Stimulated activated naive CD8-positive, alpha-beta T cell treated with anti-CD3 and anti-CD28 coated beads, Interleukin-15, amount 100 ng/mL, for 72 hours (primary cell): ENCODE results near the gene CPNE2.

Source experiments
- ATAC-seq: fragments of 150-1000 bp; cut with Tn5 transposase; 2 replicates; pipeline ENCODE4 v1.10.0; 2021; ENCODE audit warnings: mild to moderate bottlenecking, moderate library complexity
- DNase-seq, 2 donors: peaks; one replicate each; pipeline ENCODE4 v3.0.0; 2021 to 2022
- H3K27ac Mint-ChIP-seq, 2 donors: one replicate each; pipeline ENCODE4 v1.8.0; 2022; ENCODE audit warnings: mild to moderate bottlenecking in 2 of 2, mixed read lengths in 2 of 2, moderate library complexity in 2 of 2
- H3K27me3 Mint-ChIP-seq: one replicate; pipeline ENCODE4 v1.8.0; 2022; ENCODE audit warnings: mixed read lengths
- H3K4me1 Mint-ChIP-seq: one replicate; pipeline ENCODE4 v1.8.0; 2022; ENCODE audit warnings: mild to moderate bottlenecking, mixed read lengths
- H3K4me3 Mint-ChIP-seq, 2 donors: one replicate each; pipeline ENCODE4 v1.8.0; 2022; ENCODE audit warnings: mild to moderate bottlenecking in 2 of 2, mixed read lengths in 2 of 2, moderate library complexity in 1 of 2
- H3K9me3 Mint-ChIP-seq, 2 donors: one replicate each; pipeline ENCODE4 v1.8.0; 2022; ENCODE audit warnings: mixed read lengths in 2 of 2

The CPNE2 gene

DNA sequence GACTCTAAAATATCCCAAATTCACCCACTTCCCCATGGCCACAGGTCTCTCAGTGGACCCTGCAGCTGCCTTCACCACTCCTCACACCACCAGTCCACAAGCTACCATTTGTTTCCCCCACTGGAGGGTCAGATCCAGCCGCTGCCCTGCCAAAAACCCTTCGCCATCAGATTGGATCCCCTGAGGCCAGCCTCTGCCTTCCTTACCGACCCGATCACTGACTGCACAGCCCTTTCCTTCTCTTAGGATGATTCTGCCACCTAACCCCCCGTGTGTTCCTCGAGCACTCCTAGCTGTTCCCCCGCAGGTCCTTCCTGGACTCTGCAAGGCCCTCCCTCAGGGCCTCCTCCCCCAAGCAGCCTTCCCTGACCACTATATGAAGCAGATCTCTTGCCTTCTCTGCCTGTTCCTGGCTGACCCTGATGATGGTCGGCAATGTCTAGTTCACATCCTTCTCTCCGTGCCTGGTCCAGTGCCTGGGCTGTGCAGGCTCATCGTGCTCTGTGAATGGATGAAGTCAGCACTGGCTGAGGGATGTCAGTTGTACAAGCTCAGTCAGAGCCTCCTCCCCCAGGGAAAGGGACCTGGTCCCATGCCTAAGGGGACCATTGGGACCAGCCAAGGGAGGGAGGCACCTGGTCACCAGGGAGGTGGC lies 46.0 kb downstream of the CPNE2 start:
- H3K9me3 Mint-ChIP-seq, result no peaks in the 10 kb centered on the region
- no peak overlapping the region for H3K4me3 Mint-ChIP-seq

GRCh38 chr16:57140931-57141668 lies 48.7 kb downstream of the CPNE2 start:
- peak; percentile 22 for ATAC-seq
- no peak overlapping the region for H3K27ac Mint-ChIP-seq

More for the DNA sequence above, 46.0 kb downstream of the CPNE2 start:
- ATAC-seq (no peak), DNase-seq (no peak)
- H3K27ac Mint-ChIP-seq, result peak overlapping the region in 1 of 2 donors; percentile 14
- H3K27me3 Mint-ChIP-seq, result no peaks in the 10 kb centered on the region
- H3K4me1 Mint-ChIP-seq, result peaks cover 66% of the 10 kb centered on the region

GRCh38 chr16:57141822-57142631 lies 49.6 kb downstream of the CPNE2 start:
- Mint-ChIP-seq H3K4me1 (peaks cover 63% of the 10 kb centered on the region), H3K4me3 (peak overlapping the region; percentile 68 to 79), H3K9me3 (no peaks in the 10 kb centered on the region), H3K27me3 (no peaks in the 10 kb centered on the region), H3K27ac (peak overlapping the region; percentile 82 to 93)
- peak; percentile 69 for ATAC-seq
- DNase-seq, result no peak

More at GRCh38 chr16:57140931-57141668, 48.7 kb downstream of the CPNE2 start:
- Mint-ChIP-seq H3K27me3 (no peaks in the 10 kb centered on the region), H3K4me3 (no peak overlapping the region), H3K4me1 (peaks cover 59% of the 10 kb centered on the region), H3K9me3 (no peaks in the 10 kb centered on the region)
- no peak for DNase-seq

DNA sequence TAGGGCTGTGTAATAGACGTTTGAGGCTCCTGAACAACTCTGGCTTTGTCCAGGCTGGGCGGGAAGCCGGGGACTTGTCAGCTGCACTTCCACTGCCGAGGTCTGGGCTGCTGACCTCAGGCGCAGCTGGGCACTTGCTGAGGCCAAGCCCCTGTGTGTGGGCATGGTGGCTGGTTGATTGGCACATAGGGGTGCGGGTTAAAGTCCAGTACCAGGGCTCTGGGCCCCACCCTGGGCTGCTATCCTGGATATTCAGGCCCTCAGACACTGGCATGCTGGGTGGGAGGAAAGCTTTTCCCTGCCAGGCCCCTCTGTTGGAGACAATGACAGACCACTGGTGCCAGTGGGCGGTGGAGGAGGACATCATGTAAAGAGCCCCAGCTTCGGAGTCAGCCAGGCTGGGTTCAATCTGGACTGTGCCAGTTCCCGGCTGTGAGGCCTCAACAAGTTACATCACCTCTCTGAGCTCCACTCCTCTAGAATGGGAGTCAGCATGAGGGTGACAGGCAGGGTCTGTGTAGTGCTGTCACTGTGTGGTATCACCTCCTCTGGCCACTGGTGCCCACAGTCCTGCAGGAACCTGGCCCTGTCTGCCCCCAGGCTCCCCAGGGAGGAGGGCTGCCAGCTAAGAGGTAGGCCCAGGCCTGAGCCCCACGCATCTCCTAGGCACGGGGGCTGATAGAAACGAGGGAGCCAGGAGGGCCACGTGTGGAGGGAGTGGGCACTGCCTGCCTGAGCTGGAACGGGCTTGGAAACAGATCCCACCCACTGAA lies 51.0 kb downstream of the CPNE2 start:
- Mint-ChIP-seq H3K9me3 (no peaks in the 10 kb centered on the region), H3K27me3 (no peaks in the 10 kb centered on the region), H3K4me1 (peaks cover 73% of the 10 kb centered on the region), H3K4me3 (no peak overlapping the region), H3K27ac (peak overlapping the region in 1 of 2 donors; percentile 64)
- DNase-seq (no peak), ATAC-seq (no peak)

GRCh38 chr16:57144027-57144426 lies 51.6 kb downstream of the CPNE2 start:
- no peaks in the 10 kb centered on the region for H3K27me3 Mint-ChIP-seq
- H3K27ac Mint-ChIP-seq, result peak overlapping the region in 1 of 2 donors; percentile 64
- no peak for DNase-seq
- no peak for ATAC-seq
- no peaks in the 10 kb centered on the region for H3K9me3 Mint-ChIP-seq
- no peak overlapping the region for H3K4me3 Mint-ChIP-seq
- peaks cover 78% of the 10 kb centered on the region for H3K4me1 Mint-ChIP-seq

DNA sequence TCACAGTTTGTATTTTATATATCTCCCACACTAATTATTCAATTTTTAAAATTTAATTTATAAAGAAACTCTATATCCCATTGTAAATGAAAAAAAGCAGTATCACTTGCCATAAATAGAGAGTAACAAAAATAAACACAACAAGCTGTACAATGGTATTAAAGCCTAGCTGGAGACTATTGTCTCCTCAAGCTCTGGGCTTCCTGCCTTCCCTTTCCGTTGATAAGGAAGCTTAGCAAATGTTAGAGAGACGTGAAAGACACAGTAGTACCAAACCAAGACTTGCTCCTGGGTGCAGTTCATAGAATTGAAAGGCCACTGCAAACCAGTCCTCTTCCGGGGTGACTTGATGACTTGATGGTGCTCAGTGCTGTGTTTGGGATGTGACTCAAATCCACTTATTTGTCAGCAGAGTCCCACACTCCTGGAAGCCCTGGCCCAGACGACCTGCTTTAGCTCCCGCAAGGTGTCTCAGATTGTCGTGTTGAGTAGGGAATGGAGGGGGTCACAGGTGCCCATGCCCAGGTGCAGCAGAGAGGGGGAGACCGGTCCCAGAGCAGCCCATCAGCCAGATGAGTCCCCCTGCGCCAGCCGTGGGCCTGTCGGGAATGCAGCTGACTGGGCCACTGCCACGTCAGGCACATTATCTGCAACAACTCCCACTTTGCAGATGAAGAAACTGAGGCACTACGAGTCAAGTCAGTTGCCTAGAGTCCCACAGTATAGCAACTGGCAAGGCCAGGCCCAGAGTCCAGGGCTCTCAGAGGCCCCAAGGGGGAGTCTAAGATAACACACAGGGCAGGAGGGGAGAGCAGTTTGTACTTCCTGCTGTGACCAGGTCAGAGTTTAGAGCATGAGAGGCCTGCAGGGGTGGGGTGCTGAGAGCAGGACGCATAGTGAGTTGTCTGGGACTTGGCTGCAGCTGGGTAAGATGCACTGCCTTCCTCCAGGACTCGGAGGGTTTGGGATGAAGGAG lies 53.0 kb downstream of the CPNE2 start:
- H3K27me3 Mint-ChIP-seq, result no peaks in the 10 kb centered on the region
- ATAC-seq, result no peak
- no peak for DNase-seq
- H3K4me1 Mint-ChIP-seq, result peaks cover 71% of the 10 kb centered on the region
- H3K27ac Mint-ChIP-seq, result no peak overlapping the region
- no peaks in the 10 kb centered on the region for H3K9me3 Mint-ChIP-seq
- no peak overlapping the region for H3K4me3 Mint-ChIP-seq

GRCh38 chr16:57146040-57146647 lies 53.8 kb downstream of the CPNE2 start:
- H3K4me1 Mint-ChIP-seq, result peaks cover 65% of the 10 kb centered on the region
- H3K27ac Mint-ChIP-seq, result no peak overlapping the region

DNA sequence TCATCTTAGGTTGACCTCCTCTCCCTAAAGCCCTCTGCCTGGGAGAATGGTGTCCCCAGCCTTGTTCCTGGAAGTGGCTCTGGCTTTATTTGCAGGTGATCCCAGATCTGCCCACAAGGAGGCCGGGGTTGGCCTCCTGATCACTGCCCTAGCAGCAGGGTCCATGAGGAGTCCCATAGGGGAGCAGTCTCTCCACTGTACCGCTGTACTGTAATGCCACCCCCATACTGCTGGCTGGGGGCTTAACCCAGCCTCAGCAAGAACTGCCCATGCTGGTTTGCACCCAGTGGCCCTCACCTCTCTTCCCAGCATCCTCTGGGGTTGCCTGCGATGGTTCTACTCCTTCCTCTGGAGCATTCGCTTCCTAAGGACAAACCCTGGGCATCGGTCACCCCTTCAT lies 54.4 kb downstream of the CPNE2 start:
- no peaks in the 10 kb centered on the region for H3K27me3 Mint-ChIP-seq
- peak; percentile 41 for ATAC-seq
- H3K4me3 Mint-ChIP-seq, result no peak overlapping the region
- DNase-seq, result no peak
- H3K27ac Mint-ChIP-seq, result no peak overlapping the region
- no peaks in the 10 kb centered on the region for H3K9me3 Mint-ChIP-seq
- H3K4me1 Mint-ChIP-seq, result peaks cover 65% of the 10 kb centered on the region

More at GRCh38 chr16:57146040-57146647, 53.8 kb downstream of the CPNE2 start:
- Mint-ChIP-seq H3K27me3 (no peaks in the 10 kb centered on the region), H3K4me3 (no peak overlapping the region), H3K9me3 (no peaks in the 10 kb centered on the region)
- DNase-seq, result no peak
- ATAC-seq, result no peak

DNA sequence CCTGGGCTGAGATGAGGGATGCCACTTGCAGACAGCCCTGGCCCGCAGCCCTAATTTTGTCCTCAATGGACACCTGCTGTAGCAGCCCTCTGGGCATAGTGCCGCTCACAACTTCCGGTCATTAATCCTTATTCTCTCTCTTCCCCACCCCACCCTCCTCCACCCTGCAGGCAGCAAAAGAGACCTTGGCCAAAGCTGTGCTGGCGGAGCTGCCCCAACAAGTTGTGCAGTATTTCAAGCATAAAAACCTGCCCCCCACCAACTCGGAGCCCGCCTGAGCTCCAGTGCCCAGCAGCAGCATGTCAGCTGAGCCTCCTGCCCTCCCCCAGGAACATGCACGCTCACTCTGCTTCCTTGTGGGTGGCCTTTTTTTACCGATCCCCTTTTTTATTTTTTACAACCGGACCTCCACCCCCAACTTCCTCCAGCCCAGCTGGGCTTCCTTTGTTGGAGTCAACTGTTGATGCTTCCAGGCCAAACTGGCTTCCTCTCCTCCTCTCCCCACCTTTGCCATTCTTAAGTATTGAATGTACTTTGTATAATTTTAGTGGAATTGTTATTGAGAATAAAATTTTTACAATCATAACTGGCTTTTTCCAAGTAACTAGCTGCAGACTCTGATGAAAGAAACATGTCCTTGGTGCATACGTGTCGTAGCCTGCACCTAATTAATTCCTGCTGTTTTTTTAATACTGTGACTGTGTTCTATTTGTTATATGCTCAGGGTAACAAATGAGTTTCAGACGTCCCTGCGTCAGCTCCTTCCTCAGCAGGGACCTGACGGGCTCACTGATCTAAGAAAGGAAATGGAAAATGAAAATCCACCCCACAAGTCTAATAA lies 55.2 kb downstream of the CPNE2 start:
- DNase-seq (no peak), ATAC-seq (no peak)
- Mint-ChIP-seq H3K4me3 (no peak overlapping the region), H3K9me3 (no peaks in the 10 kb centered on the region), H3K27ac (peak overlapping the region; percentile 79 to 81), H3K4me1 (peaks cover 65% of the 10 kb centered on the region), H3K27me3 (no peaks in the 10 kb centered on the region)

GRCh38 chr16:57148481-57148880 lies 56.1 kb downstream of the CPNE2 start:
- ATAC-seq, result no peak
- peak overlapping the region; percentile 0 to 30 for H3K27ac Mint-ChIP-seq

GRCh38 chr16:57149391-57149790 lies 57.0 kb downstream of the CPNE2 start:
- Mint-ChIP-seq H3K27ac (no peak overlapping the region), H3K4me1 (peaks cover 61% of the 10 kb centered on the region), H3K9me3 (no peaks in the 10 kb centered on the region), H3K4me3 (no peak overlapping the region), H3K27me3 (no peaks in the 10 kb centered on the region)
- ATAC-seq, result no peak
- no peak for DNase-seq

More at GRCh38 chr16:57148481-57148880, 56.1 kb downstream of the CPNE2 start:
- Mint-ChIP-seq H3K9me3 (no peaks in the 10 kb centered on the region), H3K4me3 (no peak overlapping the region), H3K27me3 (no peaks in the 10 kb centered on the region), H3K4me1 (peaks cover 65% of the 10 kb centered on the region)
- DNase-seq, result no peak

GRCh38 chr16:57150682-57151330 lies 58.4 kb downstream of the CPNE2 start:
- H3K4me1 Mint-ChIP-seq, result peaks cover 51% of the 10 kb centered on the region
- DNase-seq (no peak), ATAC-seq (no peak)
- no peaks in the 10 kb centered on the region for H3K27me3 Mint-ChIP-seq
- no peak overlapping the region for H3K4me3 Mint-ChIP-seq
- H3K9me3 Mint-ChIP-seq, result no peaks in the 10 kb centered on the region
- H3K27ac Mint-ChIP-seq, result no peak overlapping the region

- H3K27me3 Mint-ChIP-seq, result no peaks in the 10 kb centered on the region
- peak overlapping the region in 1 of 2 donors; percentile 97 for H3K27ac Mint-ChIP-seq
- no peaks in the 10 kb centered on the region for H3K9me3 Mint-ChIP-seq
- peaks cover 50% of the 10 kb centered on the region for H3K4me1 Mint-ChIP-seq
- no peak for ATAC-seq
- no peak overlapping the region for H3K4me3 Mint-ChIP-seq
- no peak for DNase-seq
These were observed 59.0 kb downstream of the CPNE2 start for GRCh38 chr16:57151369-57151768.
